K562 (cell line): Measurements from ENCODE around the gene DEFB114. TPM values are rescaled to one million over a fixed set of nuclear protein-coding genes. Genes with fewer than 3 reads are reported as not detected.

Experiments used
- ATAC-seq: fragments of 200-7000 bp; cut with Tn5 transposase; 3 replicates; pipeline ENCODE4 v1.9.1; 2020; ENCODE audit warnings: moderate library complexity
- BruUV-seq: library from RNA; stranded (reverse); fragments of 400-500 nt; replicated peaks from 2 replicates; lab custom pipeline; 2021; lab: Mats Ljungman, UMichigan
- CTCF ChIA-PET: fragments of 300-600 bp; formaldehyde crosslinking; extraction: SDS; loops from one replicate; lab custom pipeline; 2021; ENCODE audit warnings: low intra/inter-chr PET ratio; lab: Yijun Ruan, JAX
- POLR2A ChIA-PET: fragments of 300-600, 350-650 bp; sonication (Branson Sonifier 250); formaldehyde crosslinking; extraction: SDS; loops from one replicate; lab custom pipeline; 2021; ENCODE audit warnings: antibody characterized with exemption, inconsistent platforms; lab: Yijun Ruan, JAX
- DNase-seq, 4 experiments: peaks; one replicate each; pipeline versions ENCODE4 v3.0.0 to v3.0.0-alpha.2; 2011 to 2018; ENCODE audit warnings: low spot score in 3 of 4, mixed read lengths in 3 of 4; ENCODE audit errors: extremely low read depth in 1 of 4
- FAIRE-seq: peaks from 2 replicates; lab custom pipeline; 2011; peaks lifted over from hg19 to GRCh38; lab: Jason Lieb, UNC
- H2AFZ ChIP-seq: 2 replicates; pipeline ENCODE4 v1.6.0; 2011; ENCODE audit warnings: low read depth, low read length, control low read depth, inconsistent platforms
- H3K27ac ChIP-seq: fragments of 200-600 bp; 3 replicates; pipeline ENCODE4 v1.8.0; 2011; ENCODE audit warnings: low read depth, mild to moderate bottlenecking, control low read depth, inconsistent platforms, low read length, moderate library complexity, mixed read lengths; ENCODE audit errors: extremely low read depth
- H3K27me3 ChIP-seq, 2 experiments: fragments of 300-600 bp in 1 of 2; 2 replicates in 1 of 2; 3 replicates in 1 of 2; pipeline versions ENCODE4 v1.6.0 to v1.8.0; 2011; ENCODE audit warnings: inconsistent platforms in 2 of 2, low read length in 2 of 2, mild to moderate bottlenecking in 1 of 2, mixed read lengths in 1 of 2, moderate library complexity in 1 of 2; ENCODE audit not compliant: control insufficient read depth in 2 of 2, insufficient read depth in 2 of 2
- H3K36me3 ChIP-seq: fragments of 300-600 bp; 3 replicates; pipeline ENCODE4 v1.8.0; 2011; ENCODE audit warnings: mild to moderate bottlenecking, low read length, inconsistent platforms; ENCODE audit not compliant: control insufficient read depth, insufficient read depth
- H3K4me1 ChIP-seq, 2 experiments: fragments of 200-600 bp in 1 of 2; replicated peaks in 1 of 2; 2 replicates in 1 of 2; 3 replicates in 1 of 2; pipeline versions ENCODE4 v1.5.1 to v1.8.0; 2011; ENCODE audit warnings: inconsistent platforms in 2 of 2, low read length in 2 of 2, mild to moderate bottlenecking in 1 of 2, mixed read lengths in 1 of 2, moderate library complexity in 1 of 2; ENCODE audit not compliant: control insufficient read depth in 2 of 2, insufficient read depth in 2 of 2
- H3K4me2 ChIP-seq: 2 replicates; pipeline ENCODE4 v1.6.1; 2011; ENCODE audit warnings: low read length, control low read depth, inconsistent platforms, mixed read lengths; ENCODE audit not compliant: insufficient read depth
- H3K4me3 ChIP-seq: fragments of 200-600 bp; sonication (generic), shearing (Covaris generic); 2 replicates; pipeline ENCODE4 v1.5.1; 2016; ENCODE audit warnings: control low read depth, inconsistent platforms
- H3K79me2 ChIP-seq: fragments of 200-600 bp; 3 replicates; pipeline ENCODE4 v1.8.0; 2011; ENCODE audit warnings: low read length, inconsistent platforms; ENCODE audit not compliant: control insufficient read depth, insufficient read depth
- H3K9ac ChIP-seq, 2 experiments: 2 replicates each; pipeline versions ENCODE4 v1.6.0 to v1.6.1; 2011; ENCODE audit warnings: low read depth in 2 of 2, low read length in 2 of 2, control low read depth in 1 of 2, inconsistent platforms in 1 of 2, mild to moderate bottlenecking in 1 of 2, mixed read lengths in 1 of 2; ENCODE audit not compliant: insufficient read depth in 1 of 2
- H3K9me1 ChIP-seq: one replicate; pipeline ENCODE4 v1.6.0; 2011; ENCODE audit warnings: inconsistent platforms, mild to moderate bottlenecking, low read length, moderate library complexity; ENCODE audit not compliant: control insufficient read depth, insufficient read depth
- H3K9me3 ChIP-seq: replicated peaks from 2 replicates; pipeline ENCODE4 v1.5.1; 2011; ENCODE audit warnings: low read depth, low read length, inconsistent platforms; ENCODE audit not compliant: control insufficient read depth, insufficient read depth
- H4K20me1 ChIP-seq: replicated peaks from 2 replicates; pipeline ENCODE4 v1.6.1; 2011; ENCODE audit warnings: low read length, inconsistent platforms, mixed read lengths; ENCODE audit not compliant: control insufficient read depth, insufficient read depth
- ARID4B ChIP-seq: sonication (generic); formaldehyde crosslinking; IDR thresholded peaks from 2 replicates; pipeline ENCODE4 v1.8.0; 2022; ENCODE audit warnings: mild to moderate bottlenecking, missing genetic modification reagents
- LEF1 ChIP-seq: fragments of 450-650 bp; IDR thresholded peaks from 2 replicates; pipeline ENCODE4 v1.6.1; 2016; ENCODE audit warnings: mild to moderate bottlenecking
- MEIS2 ChIP-seq: fragments of 450-650 bp; IDR thresholded peaks from 2 replicates; pipeline ENCODE4 v1.6.1; 2014; ENCODE audit warnings: mild to moderate bottlenecking; ENCODE audit not compliant: partially characterized antibody
- PBX2 ChIP-seq, 2 experiments: IDR thresholded peaks in 1 of 2; conservative IDR thresholded peaks in 1 of 2; 2 replicates each; pipeline ENCODE4 v1.6.1; 2016; ENCODE audit warnings: low read depth in 2 of 2, mild to moderate bottlenecking in 1 of 2, missing compliant biosample characterization in 1 of 2, missing genetic modification characterization in 1 of 2, moderate library complexity in 1 of 2
- RCOR1 ChIP-seq, 2 experiments: IDR thresholded peaks; 2 replicates each; pipeline ENCODE4 v1.6.1; 2012; ENCODE audit warnings: low read depth in 2 of 2, low read length in 2 of 2, borderline replicate concordance in 1 of 2, improper control_type of control experiment in 1 of 2
- SAFB ChIP-seq: fragments of 200-400 bp; formaldehyde crosslinking; IDR thresholded peaks from 2 replicates; pipeline ENCODE4 v1.6.1; 2017; ENCODE audit warnings: low read depth, low read length, borderline replicate concordance
- SRF ChIP-seq, 2 experiments: fragments of 250-450, 450-650 bp in 1 of 2; sonication (Bioruptor Pico) in 1 of 2; sonication (generic) in 1 of 2; formaldehyde crosslinking; IDR thresholded peaks; 2 replicates each; pipeline versions ENCODE4 v1.5.0 to v1.5.1; 2020 to 2022; ENCODE audit warnings: mild to moderate bottlenecking in 1 of 2, missing genetic modification reagents in 1 of 2
- ZNF121 ChIP-seq: sonication (generic); formaldehyde crosslinking; conservative IDR thresholded peaks from 2 replicates; pipeline ENCODE4 v1.8.0; 2022; ENCODE audit warnings: missing genetic modification reagents
- ZNF143 ChIP-seq: sonication (generic); formaldehyde crosslinking; IDR thresholded peaks from 2 replicates; pipeline ENCODE4 v1.9.0; 2022; ENCODE audit warnings: mild to moderate bottlenecking, missing genetic modification reagents
- WGBS: fragments of 100-300 bp; shearing (Covaris generic); methylation state at CpG from one replicate; pipeline ENCODE4 v1.1.6; 2016; ENCODE audit warnings: low coverage, mixed read lengths; ENCODE audit not compliant: insufficient coverage; ENCODE audit errors: missing lambda C conversion rate; 5-methylcytosine and 5-hydroxymethylcytosine counted together
- in situ Hi-C: fragments of 300-500 bp; cut with MboI; formaldehyde crosslinking; loops from 4 replicates; pipeline ENCODE4 v1.15.0; 2018; ENCODE audit warnings: inconsistent platforms, mixed read lengths
- intact Hi-C: fragments of 100-400 bp; cut with micrococcal nuclease; formaldehyde crosslinking; loops from 2 replicates; pipeline ENCODE4 v1.14.2; 2022
- polyA plus RNA-seq, 8 experiments: library from polyadenylated mRNA; depleted of rRNA in 4 of 8; stranded (reverse) in 5 of 8; unstranded in 3 of 8; fragments of >200 nt; fragmentation: Nextera tagmentation in 2 of 8; fragmentation: Illumina TruSeq in 1 of 8; extraction: Ambion mirVana in 2 of 8; extraction: Trizol in 1 of 8; gene quantifications; 2 replicates each; pipeline versions ENCODE4 v1.2.1 to v1.2.3, GENCODE V29; 2011 to 2014; ENCODE audit warnings: inconsistent platforms in 1 of 8, missing spikeins in 1 of 8
- total RNA-seq, 7 experiments: library from RNA; depleted of rRNA in 6 of 7; stranded (reverse); fragments of >200 nt in 6 of 7; fragmentation: Illumina TruSeq in 2 of 7; extraction: Trizol in 2 of 7; gene quantifications; 2 replicates each; pipeline versions ENCODE4 v1.2.1 to v1.2.3, GENCODE V29; 2011 to 2021; ENCODE audit warnings: low replicate concordance in 1 of 7

The DEFB114 gene
- total and polyA plus RNA-seq, 9 of the 15 experiments (the other 6 are each of a cell fraction or from before 2014, with no cell fraction given) = not detected

GRCh38 chr6:49934770-49935169 is 29.2 kb downstream of the DEFB114 start (continued):
- TF ChIP-seq ZNF121 (no peak), RCOR1 (IDR thresholded peaks at IDR 0.05; ENCODE audit: borderline replicate concordance in 1 of 2, low read depth in 2 of 2, low read length in 2 of 2) (peak in 1 of 2 experiments; percentile 71; a peak in 1 of 4 replicates), LEF1 (peak; percentile 34; the same call in 1 of the 2 replicates), ZNF143 (no peak), PBX2 (CRISPR knock-in tag; IDR thresholded peaks at IDR 0.05; ENCODE audit: low read depth) (peak; percentile 29; the same call in 1 of the 2 replicates), PBX2 (tag; conservative IDR thresholded peaks at IDR 0.05; ENCODE audit: low read depth) (peak; percentile 94), MEIS2 (peak; percentile 98), SRF (CRISPR knock-in tag; IDR thresholded peaks at IDR 0.05) (no peak)

GRCh38 chr6:49933526-49933925 is 30.4 kb downstream of the DEFB114 start:
- CTCF ChIA-PET = no interaction called here
- H3K4me1 ChIP-seq = peaks cover 6 to 7% of the 10 kb centered on the region in 2 experiments; a peak in 3 of 5 replicates
- no TSS peak for BruUV-seq
- H2AFZ ChIP-seq = no peak overlapping the region
- no peaks in the 10 kb centered on the region for H3K36me3 ChIP-seq
- intact Hi-C loops (no loop called here), in situ Hi-C loops (no loop called here)
- no peak overlapping the region for H3K4me3 ChIP-seq
- no peak for DNase-seq
- H3K9me3 ChIP-seq = no peaks in the 10 kb centered on the region
- POLR2A ChIA-PET = interaction anchor here (1.0 to 1.3 kb wide), 2 partner anchors 9 to 16 kb away, joined by 5 to 7 read pairs; no protein-coding TSS in a partner anchor
- FAIRE-seq = no peak
- peak; percentile 24 for ATAC-seq
- H3K27ac ChIP-seq = no peak overlapping the region
- H3K27me3 ChIP-seq = peaks cover 0 to 5% of the 10 kb centered on the region in 2 experiments; a peak in 1 of 5 replicates
- WGBS = 43% methylated on average over 21 of the region's 21 CpGs
- no peak overlapping the region for H3K9ac ChIP-seq
- TF ChIP-seq ARID4B (CRISPR knock-in tag) = no peak
- TF ChIP-seq SAFB = 0 out of 2 replicates have a peak, but pooled peaks have one; percentile 16
- no peaks in the 10 kb centered on the region for H3K9me1 ChIP-seq
- H3K4me2 ChIP-seq = no peak overlapping the region
- H4K20me1 ChIP-seq = no peaks in the 10 kb centered on the region
- no peaks in the 10 kb centered on the region for H3K79me2 ChIP-seq
